Caco-2 (cell line): Measurements from ENCODE around the gene PRR3. TPM values are rescaled to one million over a fixed set of nuclear protein-coding genes. Genes with fewer than 3 reads are reported as not detected.

ENCODE experiments used
- BruUV-seq: library from RNA; stranded (reverse); fragments of 400-500 nt; replicated peaks from 2 replicates; lab custom pipeline; 2021; lab: Mats Ljungman, UMichigan
- CTCF ChIA-PET: fragments of 300-600 bp; sonication (Branson Sonifier 250); formaldehyde crosslinking; loops from one replicate; lab custom pipeline; 2022; ENCODE audit warnings: antibody characterized with exemption; lab: Charles Lee
- POLR2A ChIA-PET: fragments of 300-600 bp; sonication (Branson Sonifier 250); formaldehyde crosslinking; loops from one replicate; lab custom pipeline; 2022; ENCODE audit warnings: antibody characterized with exemption; lab: Charles Lee
- DNase-seq, 2 experiments: peaks; one replicate each; pipeline versions ENCODE4 v3.0.0 to v3.0.0-alpha.2; 2020 to 2022
- H3K27me3 ChIP-seq: replicated peaks from 2 replicates; pipeline ENCODE4 v1.6.0; 2011; ENCODE audit warnings: low read length; ENCODE audit not compliant: control insufficient read depth, insufficient read depth
- H3K36me3 ChIP-seq: 2 replicates; pipeline ENCODE4 v1.5.1; 2011; ENCODE audit warnings: low read length; ENCODE audit not compliant: control insufficient read depth, insufficient read depth
- H3K4me1 ChIP-seq: fragments of 250-450 bp; sonication (Bioruptor Pico); 2 replicates; pipeline ENCODE4 v1.5.1; 2020; ENCODE audit warnings: mild to moderate bottlenecking
- H3K4me3 ChIP-seq: 2 replicates; pipeline ENCODE4 v1.5.1; 2011; ENCODE audit warnings: low read depth, mild to moderate bottlenecking, control low read depth, low read length
- H3K9me3 ChIP-seq: fragments of 250-450 bp; sonication (Bioruptor Pico); 2 replicates; pipeline ENCODE4 v1.5.1; 2020; ENCODE audit warnings: mild to moderate bottlenecking, moderate library complexity
- H3K27ac Mint-ChIP-seq: one replicate; pipeline ENCODE4 v1.8.0; 2022; ENCODE audit warnings: mixed read lengths; ENCODE audit not compliant: unreplicated experiment
- H3K27me3 Mint-ChIP-seq: one replicate; pipeline ENCODE4 v1.8.0; 2022; ENCODE audit warnings: mixed read lengths; ENCODE audit not compliant: insufficient read depth, unreplicated experiment
- H3K36me3 Mint-ChIP-seq: one replicate; pipeline ENCODE4 v1.8.0; 2022; ENCODE audit warnings: mild to moderate bottlenecking, mixed read lengths; ENCODE audit not compliant: insufficient read depth, unreplicated experiment
- H3K4me1 Mint-ChIP-seq: one replicate; pipeline ENCODE4 v1.8.0; 2022; ENCODE audit warnings: low read depth, mixed read lengths; ENCODE audit not compliant: unreplicated experiment
- H3K4me3 Mint-ChIP-seq: one replicate; pipeline ENCODE4 v1.8.0; 2022; ENCODE audit warnings: mild to moderate bottlenecking, moderate library complexity, mixed read lengths; ENCODE audit not compliant: unreplicated experiment
- H3K9me3 Mint-ChIP-seq: one replicate; pipeline ENCODE4 v1.8.0; 2022; ENCODE audit warnings: mixed read lengths; ENCODE audit not compliant: unreplicated experiment
- intact Hi-C: fragments of 100-400 bp; cut with micrococcal nuclease; formaldehyde crosslinking; loops from one replicate; pipeline ENCODE4 v1.10.0; 2022; ENCODE audit not compliant: unreplicated experiment
- total RNA-seq: library from RNA; stranded (reverse); gene quantifications from 2 replicates; pipeline ENCODE4 v1.2.3, GENCODE V29; 2022
- TF ChIP-seq, protein P1 (sequence below), 2 experiments: fragments of 200-600 bp in 1 of 2; IDR thresholded peaks; 1 replicate in 1 of 2; 2 replicates in 1 of 2; pipeline versions ENCODE4 v1.5.1 to v1.8.0; 2011 to 2022; ENCODE audit warnings: antibody characterized with exemption in 1 of 2, control low read depth in 1 of 2, inconsistent platforms in 1 of 2, low read depth in 1 of 2, low read length in 1 of 2, mild to moderate bottlenecking in 1 of 2, moderate library complexity in 1 of 2; ENCODE audit not compliant: insufficient read depth in 1 of 2, severe bottlenecking in 1 of 2, unreplicated experiment in 1 of 2

The PRR3 gene
- total RNA-seq, 1 experiment from 2014 or later: 20.3 TPM

DNA sequence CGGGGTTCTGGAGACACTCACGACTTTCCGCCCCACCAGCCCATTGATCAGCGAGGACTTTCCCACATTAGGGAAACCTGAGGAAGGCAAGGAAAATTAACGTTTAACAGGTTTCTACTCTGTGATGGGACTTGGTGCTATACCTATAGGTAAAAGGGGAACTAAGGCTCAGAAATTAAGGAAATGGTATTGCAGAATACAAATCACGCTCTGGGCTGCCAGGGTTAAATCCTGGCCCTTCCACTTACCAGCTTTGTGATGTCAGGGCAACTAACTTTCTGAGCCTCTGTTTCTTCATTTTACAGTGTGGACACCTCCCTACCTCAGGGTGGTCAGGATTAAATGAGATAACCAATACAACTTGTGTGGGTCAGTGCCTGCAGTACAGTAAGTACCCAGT, 9.6 kb upstream of the PRR3 start:
- no peaks in the 10 kb centered on the region for H3K27me3 ChIP-seq
- Mint-ChIP-seq H3K27ac (no peak overlapping the region), H3K4me1 (peaks cover 7% of the 10 kb centered on the region), H3K27me3 (no peaks in the 10 kb centered on the region), H3K4me3 (no peak overlapping the region), H3K9me3 (no peaks in the 10 kb centered on the region), H3K36me3 (peaks cover 25% of the 10 kb centered on the region)
- BruUV-seq: no TSS peak
- H3K36me3 ChIP-seq: peaks cover 5% of the 10 kb centered on the region
- DNase-seq: no peak
- ChIA-PET CTCF (no interaction called here), POLR2A (no interaction called here)
- TF ChIP-seq, protein P1, sequence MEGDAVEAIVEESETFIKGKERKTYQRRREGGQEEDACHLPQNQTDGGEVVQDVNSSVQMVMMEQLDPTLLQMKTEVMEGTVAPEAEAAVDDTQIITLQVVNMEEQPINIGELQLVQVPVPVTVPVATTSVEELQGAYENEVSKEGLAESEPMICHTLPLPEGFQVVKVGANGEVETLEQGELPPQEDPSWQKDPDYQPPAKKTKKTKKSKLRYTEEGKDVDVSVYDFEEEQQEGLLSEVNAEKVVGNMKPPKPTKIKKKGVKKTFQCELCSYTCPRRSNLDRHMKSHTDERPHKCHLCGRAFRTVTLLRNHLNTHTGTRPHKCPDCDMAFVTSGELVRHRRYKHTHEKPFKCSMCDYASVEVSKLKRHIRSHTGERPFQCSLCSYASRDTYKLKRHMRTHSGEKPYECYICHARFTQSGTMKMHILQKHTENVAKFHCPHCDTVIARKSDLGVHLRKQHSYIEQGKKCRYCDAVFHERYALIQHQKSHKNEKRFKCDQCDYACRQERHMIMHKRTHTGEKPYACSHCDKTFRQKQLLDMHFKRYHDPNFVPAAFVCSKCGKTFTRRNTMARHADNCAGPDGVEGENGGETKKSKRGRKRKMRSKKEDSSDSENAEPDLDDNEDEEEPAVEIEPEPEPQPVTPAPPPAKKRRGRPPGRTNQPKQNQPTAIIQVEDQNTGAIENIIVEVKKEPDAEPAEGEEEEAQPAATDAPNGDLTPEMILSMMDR (IDR thresholded peaks at IDR 0.05; ENCODE audit: insufficient read depth in 1 of 2, low read depth in 1 of 2, low read length in 1 of 2, severe bottlenecking in 1 of 2, unreplicated experiment in 1 of 2): no peak
- no peak overlapping the region for H3K4me3 ChIP-seq
- no peaks in the 10 kb centered on the region for H3K4me1 ChIP-seq
- intact Hi-C loops: no loop called here
- H3K9me3 ChIP-seq: no peaks in the 10 kb centered on the region

DNA sequence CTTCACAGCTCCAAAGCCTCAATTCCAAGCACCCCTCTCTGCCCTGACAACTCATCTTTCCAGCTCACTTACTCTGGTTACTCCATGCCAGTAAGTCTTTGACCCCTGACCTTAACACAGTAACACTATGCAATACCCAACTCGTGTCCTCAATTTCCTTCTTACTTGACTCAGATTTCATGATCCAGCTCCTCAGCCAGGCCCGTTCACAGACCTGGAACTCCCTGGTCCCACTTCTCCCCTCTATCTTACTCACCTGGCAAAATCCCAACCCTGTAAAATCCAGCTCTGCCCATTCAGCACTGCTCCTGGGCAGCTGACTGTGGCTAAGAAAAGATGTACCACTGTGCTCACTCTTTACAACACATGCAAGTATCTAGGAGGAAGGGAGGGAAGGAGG, 8.7 kb upstream of the PRR3 start:
- H3K4me3 Mint-ChIP-seq: no peak overlapping the region
- no TSS peak for BruUV-seq
- intact Hi-C loops: no loop called here
- Histone ChIP-seq H3K9me3 (no peaks in the 10 kb centered on the region), H3K4me3 (no peak overlapping the region), H3K4me1 (no peaks in the 10 kb centered on the region), H3K27me3 (no peaks in the 10 kb centered on the region), H3K36me3 (peaks cover 8% of the 10 kb centered on the region)
- H3K27me3 Mint-ChIP-seq: no peaks in the 10 kb centered on the region
- no peak overlapping the region for H3K27ac Mint-ChIP-seq
- CTCF ChIA-PET: no interaction called here
- TF ChIP-seq, protein P1 (IDR thresholded peaks at IDR 0.05; ENCODE audit: insufficient read depth in 1 of 2, low read depth in 1 of 2, low read length in 1 of 2, severe bottlenecking in 1 of 2, unreplicated experiment in 1 of 2): no peak
- no peaks in the 10 kb centered on the region for H3K4me1 Mint-ChIP-seq
- DNase-seq: no peak
- no peaks in the 10 kb centered on the region for H3K9me3 Mint-ChIP-seq
- H3K36me3 Mint-ChIP-seq: peaks cover 33% of the 10 kb centered on the region
- POLR2A ChIA-PET: no interaction called here

DNA sequence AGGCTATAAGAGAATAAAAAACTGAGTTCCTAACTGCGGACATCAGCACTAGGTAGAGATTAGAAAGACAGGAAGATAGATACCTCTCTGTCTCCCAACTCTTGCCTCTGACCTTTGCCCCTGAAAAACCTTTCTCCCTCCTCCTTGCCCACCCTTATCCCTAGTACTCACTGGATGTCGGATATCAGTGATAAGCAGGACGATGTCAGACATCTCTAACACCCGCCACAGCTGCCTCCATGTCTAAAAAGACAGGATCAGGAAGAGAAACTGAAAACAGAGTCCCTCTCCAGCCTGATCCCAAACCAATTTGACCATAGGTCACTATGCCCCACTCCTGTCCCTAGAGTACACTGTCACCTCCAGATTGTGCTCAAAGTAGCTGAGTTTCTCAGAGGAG, 2.7 kb upstream of the PRR3 start:
- BruUV-seq: no TSS peak
- Histone ChIP-seq H3K4me1 (peaks cover 5% of the 10 kb centered on the region; the same call in 1 of the 2 replicates), H3K4me3 (no peak overlapping the region), H3K9me3 (no peaks in the 10 kb centered on the region), H3K27me3 (no peaks in the 10 kb centered on the region), H3K36me3 (peaks cover 9% of the 10 kb centered on the region)
- POLR2A ChIA-PET: interaction anchor here (0.6 kb wide), 1 partner anchor 88 kb away, joined by 3 read pairs; no protein-coding TSS in a partner anchor
- Mint-ChIP-seq H3K9me3 (no peaks in the 10 kb centered on the region), H3K27ac (no peak overlapping the region), H3K27me3 (no peaks in the 10 kb centered on the region), H3K4me3 (peak overlapping the region; percentile 95), H3K4me1 (peaks cover 14% of the 10 kb centered on the region), H3K36me3 (peaks cover 56% of the 10 kb centered on the region)
- DNase-seq: no peak
- TF ChIP-seq, protein P1 (IDR thresholded peaks at IDR 0.05; ENCODE audit: insufficient read depth in 1 of 2, low read depth in 1 of 2, low read length in 1 of 2, severe bottlenecking in 1 of 2, unreplicated experiment in 1 of 2): no peak
- CTCF ChIA-PET: interaction anchor here (1.3 to 2.4 kb wide), 4 partner anchors 9 to 72 kb away, joined by 3 to 20 read pairs (median 4); no protein-coding TSS in a partner anchor
- intact Hi-C loops: no loop called here
